HEK293 (cell line): ENCODE results near the gene HOXB4.

Experiments used
- FEZF1 ChIP-seq: fragments of 450-650 bp; formaldehyde crosslinking; IDR thresholded peaks from 2 replicates; pipeline ENCODE4 v1.5.1; 2016; ENCODE audit warnings: missing biosample characterization, missing genetic modification characterization
- GLI4 ChIP-seq: fragments of 450-650 bp; formaldehyde crosslinking; IDR thresholded peaks from 2 replicates; pipeline ENCODE4 v1.5.1; 2016; ENCODE audit warnings: missing biosample characterization, missing genetic modification characterization
- HOXC10 ChIP-seq: sonication (generic); formaldehyde crosslinking; IDR thresholded peaks from 2 replicates; pipeline ENCODE4 v1.8.1; 2023; ENCODE audit warnings: mild to moderate bottlenecking, missing genetic modification reagents
- KLF10 ChIP-seq: fragments of 450-650 bp; IDR thresholded peaks from 2 replicates; pipeline ENCODE4 v1.5.1; 2018; ENCODE audit warnings: missing biosample characterization, mild to moderate bottlenecking, missing genetic modification characterization
- PRDM1 ChIP-seq: fragments of 450-650 bp; formaldehyde crosslinking; IDR thresholded peaks from 2 replicates; pipeline ENCODE4; 2016; ENCODE audit warnings: missing biosample characterization, missing genetic modification characterization
- RBAK ChIP-seq: fragments of 450-650 bp; formaldehyde crosslinking; IDR thresholded peaks from 2 replicates; pipeline ENCODE4 v1.5.1; 2016; ENCODE audit warnings: missing biosample characterization, missing genetic modification characterization
- REPIN1 ChIP-seq: fragments of 450-650 bp; formaldehyde crosslinking; IDR thresholded peaks from 2 replicates; pipeline ENCODE4 v1.5.1; 2017; ENCODE audit warnings: missing biosample characterization, missing genetic modification characterization, low read depth
- SETDB1 ChIP-seq: IDR thresholded peaks from one replicate; pipeline ENCODE4 v1.6.1; 2017; ENCODE audit warnings: mild to moderate bottlenecking, low read length, moderate library complexity, mixed read lengths; ENCODE audit not compliant: insufficient read length
- SP7 ChIP-seq: fragments of 450-650 bp; formaldehyde crosslinking; IDR thresholded peaks from 2 replicates; pipeline ENCODE4 v1.5.1; 2016; ENCODE audit warnings: missing biosample characterization, missing genetic modification characterization
- ZBTB20 ChIP-seq: fragments of 450-650 bp; formaldehyde crosslinking; IDR thresholded peaks from 2 replicates; pipeline ENCODE4 v1.5.1; 2016; ENCODE audit warnings: missing biosample characterization, missing genetic modification characterization
- ZBTB8A ChIP-seq: fragments of 450-650 bp; formaldehyde crosslinking; IDR thresholded peaks from 2 replicates; pipeline ENCODE4 v1.5.1; 2016; ENCODE audit warnings: missing biosample characterization, missing genetic modification characterization
- ZFP69B ChIP-seq: fragments of 450-650 bp; formaldehyde crosslinking; IDR thresholded peaks from 2 replicates; pipeline ENCODE4 v1.5.1; 2016; ENCODE audit warnings: missing biosample characterization, missing genetic modification characterization
- ZNF112 ChIP-seq: fragments of 450-650 bp; formaldehyde crosslinking; IDR thresholded peaks from 2 replicates; pipeline ENCODE4 v1.5.0; 2017; ENCODE audit warnings: missing biosample characterization, missing genetic modification characterization
- ZNF132 ChIP-seq: fragments of 450-650 bp; formaldehyde crosslinking; IDR thresholded peaks from 2 replicates; pipeline ENCODE4 v1.5.1; 2017; ENCODE audit warnings: missing biosample characterization, missing genetic modification characterization, borderline replicate concordance
- ZNF133 ChIP-seq: fragments of 450-650 bp; formaldehyde crosslinking; IDR thresholded peaks from 2 replicates; pipeline ENCODE4 v1.5.1; 2016; ENCODE audit warnings: missing biosample characterization, missing genetic modification characterization
- ZNF16 ChIP-seq: fragments of 450-650 bp; formaldehyde crosslinking; IDR thresholded peaks from 2 replicates; pipeline ENCODE4 v1.5.1; 2016; ENCODE audit warnings: low read depth, missing biosample characterization, missing genetic modification characterization
- ZNF174 ChIP-seq: fragments of 450-650 bp; formaldehyde crosslinking; IDR thresholded peaks from 2 replicates; pipeline ENCODE4 v1.5.0; 2017; ENCODE audit warnings: missing biosample characterization, mild to moderate bottlenecking, missing genetic modification characterization
- ZNF19 ChIP-seq: fragments of 450-650 bp; formaldehyde crosslinking; IDR thresholded peaks from 2 replicates; pipeline ENCODE4; 2016; ENCODE audit warnings: missing biosample characterization, missing genetic modification characterization, low read depth
- ZNF211 ChIP-seq: fragments of 450-650 bp; formaldehyde crosslinking; IDR thresholded peaks from 2 replicates; pipeline ENCODE4 v1.5.1; 2016; ENCODE audit warnings: low read depth, missing biosample characterization, missing genetic modification characterization
- ZNF37A ChIP-seq: fragments of 450-650 bp; IDR thresholded peaks from 2 replicates; pipeline ENCODE4 v1.5.1; 2018; ENCODE audit warnings: missing biosample characterization, missing genetic modification characterization
- ZNF391 ChIP-seq: fragments of 450-650 bp; formaldehyde crosslinking; IDR thresholded peaks from 2 replicates; pipeline ENCODE4 v1.5.1; 2016; ENCODE audit warnings: low read depth, missing biosample characterization, missing genetic modification characterization, borderline replicate concordance
- ZNF433 ChIP-seq: fragments of 450-650 bp; formaldehyde crosslinking; IDR thresholded peaks from 2 replicates; pipeline ENCODE4 v1.5.1; 2016; ENCODE audit warnings: missing biosample characterization, missing genetic modification characterization, low read depth
- ZNF510 ChIP-seq: fragments of 450-650 bp; formaldehyde crosslinking; IDR thresholded peaks from 2 replicates; pipeline ENCODE4 v1.5.1; 2018; ENCODE audit warnings: mild to moderate bottlenecking, missing genetic modification characterization, missing biosample characterization; ENCODE audit not compliant: insufficient replicate concordance
- ZNF514 ChIP-seq: fragments of 450-650 bp; formaldehyde crosslinking; IDR thresholded peaks from 2 replicates; pipeline ENCODE4 v1.5.1; 2016; ENCODE audit warnings: missing biosample characterization, missing genetic modification characterization
- ZNF549 ChIP-seq: fragments of 450-650 bp; IDR thresholded peaks from 2 replicates; pipeline ENCODE4 v1.5.1; 2018; ENCODE audit warnings: missing biosample characterization, missing genetic modification characterization, mild to moderate bottlenecking, inconsistent platforms, moderate library complexity
- ZNF623 ChIP-seq: fragments of 450-650 bp; formaldehyde crosslinking; IDR thresholded peaks from 2 replicates; pipeline ENCODE4 v1.5.1; 2016; ENCODE audit warnings: missing biosample characterization, missing genetic modification characterization
- ZNF654 ChIP-seq: fragments of 450-650 bp; formaldehyde crosslinking; IDR thresholded peaks from 2 replicates; pipeline ENCODE4 v1.5.1; 2016; ENCODE audit warnings: low read depth, missing biosample characterization, missing genetic modification characterization
- ZNF837 ChIP-seq: fragments of 450-650 bp; formaldehyde crosslinking; IDR thresholded peaks from 2 replicates; pipeline ENCODE4 v1.5.1; 2016; ENCODE audit warnings: missing biosample characterization, missing genetic modification characterization
- ZSCAN18 ChIP-seq: fragments of 450-650 bp; formaldehyde crosslinking; IDR thresholded peaks from 2 replicates; pipeline ENCODE4 v1.5.1; 2016; ENCODE audit warnings: missing biosample characterization, missing genetic modification characterization
- ZSCAN30 ChIP-seq: fragments of 450-650 bp; IDR thresholded peaks from 2 replicates; pipeline ENCODE4 v1.5.1; 2018; ENCODE audit warnings: missing biosample characterization, mild to moderate bottlenecking, missing genetic modification characterization, moderate library complexity
- ZXDB ChIP-seq: fragments of 450-650 bp; formaldehyde crosslinking; IDR thresholded peaks from 2 replicates; pipeline ENCODE4 v1.5.1; 2016; ENCODE audit warnings: missing biosample characterization, missing genetic modification characterization
- TF ChIP-seq, protein P1 (sequence below): fragments of 450-650 bp; formaldehyde crosslinking; IDR thresholded peaks from 2 replicates; pipeline ENCODE4 v1.5.1; 2017; ENCODE audit warnings: missing biosample characterization, missing genetic modification characterization
- TF ChIP-seq, protein P2 (sequence below): fragments of 450-650 bp; formaldehyde crosslinking; IDR thresholded peaks from 2 replicates; pipeline ENCODE4 v1.5.1; 2016; ENCODE audit warnings: missing biosample characterization, missing genetic modification characterization
- TF ChIP-seq, protein P3 (sequence below): fragments of 450-650 bp; formaldehyde crosslinking; IDR thresholded peaks from 2 replicates; pipeline ENCODE4 v1.5.1; 2016; ENCODE audit warnings: missing biosample characterization, missing genetic modification characterization
- TF ChIP-seq, protein P4 (sequence below): fragments of 450-650 bp; formaldehyde crosslinking; IDR thresholded peaks from 2 replicates; pipeline ENCODE4 v1.5.1; 2017; ENCODE audit warnings: missing biosample characterization, missing genetic modification characterization

Gene HOXB4

DNA sequence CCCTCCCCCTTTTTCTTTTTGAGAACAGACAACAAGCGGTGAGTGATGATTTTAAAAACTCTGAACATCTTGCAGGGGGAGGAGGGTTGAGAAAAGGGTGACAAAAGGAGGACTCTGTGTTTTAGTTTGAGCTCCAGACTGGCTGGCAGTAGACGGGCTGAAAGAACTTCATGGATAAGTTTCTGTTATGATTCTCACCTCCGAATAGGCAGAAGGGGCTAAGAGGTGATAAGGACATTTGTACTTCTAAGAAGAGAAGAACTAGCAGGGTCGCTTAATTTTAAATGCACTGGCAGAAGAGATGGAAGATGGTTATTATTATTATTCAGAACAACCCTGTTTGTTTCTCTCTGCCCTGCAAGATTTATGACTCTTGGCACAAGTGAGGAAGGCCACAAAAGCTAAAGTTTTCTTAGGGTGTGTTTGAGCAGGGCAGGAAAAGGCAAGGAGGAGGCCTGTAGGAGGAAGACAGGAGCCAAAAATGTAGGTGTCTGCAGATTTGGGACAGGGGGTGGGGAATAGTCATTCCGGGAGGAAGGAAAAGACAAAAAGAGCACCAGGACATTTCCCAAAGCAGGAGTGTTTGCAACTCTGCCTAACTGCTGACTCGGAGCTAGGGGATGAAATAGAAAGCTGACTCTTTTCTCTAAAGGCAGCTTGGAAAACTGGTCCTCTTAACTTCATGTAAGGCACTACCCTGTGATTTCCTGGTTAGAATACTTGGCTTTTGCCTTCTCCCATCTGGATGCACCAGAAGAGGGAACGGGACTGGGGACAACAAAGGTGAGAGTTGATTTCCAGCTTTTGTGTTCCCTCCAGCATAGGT lies 21.4 kb downstream of the HOXB4 start (continued):
- TF ChIP-seq ZNF133 (tag by site-specific recombination) (no peak), ZNF514 (no peak), ZNF654 (no peak), GLI4 (no peak), ZNF112 (tag by site-specific recombination) (no peak), ZXDB (tag by site-specific recombination) (peak; percentile 58; the same call in 1 of the 2 replicates), ZNF37A (tag by site-specific recombination) (no peak), ZNF623 (tag by site-specific recombination) (no peak), ZNF391 (tag by site-specific recombination) (no peak), ZFP69B (tag by site-specific recombination) (no peak), ZNF16 (tag by site-specific recombination) (no peak), KLF10 (tag by site-specific recombination) (0 out of 2 replicates have a peak, but pooled peaks have one; percentile 8), ZNF510 (tag by site-specific recombination) (no peak), ZNF433 (tag by site-specific recombination) (no peak), PRDM1 (peak; percentile 70), SETDB1 (no peak), ZSCAN18 (no peak), REPIN1 (tag by site-specific recombination) (peak; percentile 71; the same call in 1 of the 2 replicates), ZNF837 (tag by site-specific recombination) (no peak), ZNF19 (tag by site-specific recombination) (no peak), SP7 (tag by site-specific recombination) (peak; percentile 67), ZBTB8A (tag by site-specific recombination) (peak; percentile 45; the same call in 1 of the 2 replicates), RBAK (tag by site-specific recombination) (no peak), ZSCAN30 (no peak), ZBTB20 (tag by site-specific recombination) (peak; percentile 83), ZNF132 (tag by site-specific recombination) (no peak), ZNF211 (tag by site-specific recombination) (no peak), ZNF174 (tag by site-specific recombination) (no peak), ZNF549 (tag by site-specific recombination) (no peak), HOXC10 (CRISPR knock-in tag) (no peak), FEZF1 (peak; percentile 96)
- TF ChIP-seq, protein P1, sequence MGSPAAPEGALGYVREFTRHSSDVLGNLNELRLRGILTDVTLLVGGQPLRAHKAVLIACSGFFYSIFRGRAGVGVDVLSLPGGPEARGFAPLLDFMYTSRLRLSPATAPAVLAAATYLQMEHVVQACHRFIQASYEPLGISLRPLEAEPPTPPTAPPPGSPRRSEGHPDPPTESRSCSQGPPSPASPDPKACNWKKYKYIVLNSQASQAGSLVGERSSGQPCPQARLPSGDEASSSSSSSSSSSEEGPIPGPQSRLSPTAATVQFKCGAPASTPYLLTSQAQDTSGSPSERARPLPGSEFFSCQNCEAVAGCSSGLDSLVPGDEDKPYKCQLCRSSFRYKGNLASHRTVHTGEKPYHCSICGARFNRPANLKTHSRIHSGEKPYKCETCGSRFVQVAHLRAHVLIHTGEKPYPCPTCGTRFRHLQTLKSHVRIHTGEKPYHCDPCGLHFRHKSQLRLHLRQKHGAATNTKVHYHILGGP (tag by site-specific recombination), result no peak
- TF ChIP-seq, protein P2, sequence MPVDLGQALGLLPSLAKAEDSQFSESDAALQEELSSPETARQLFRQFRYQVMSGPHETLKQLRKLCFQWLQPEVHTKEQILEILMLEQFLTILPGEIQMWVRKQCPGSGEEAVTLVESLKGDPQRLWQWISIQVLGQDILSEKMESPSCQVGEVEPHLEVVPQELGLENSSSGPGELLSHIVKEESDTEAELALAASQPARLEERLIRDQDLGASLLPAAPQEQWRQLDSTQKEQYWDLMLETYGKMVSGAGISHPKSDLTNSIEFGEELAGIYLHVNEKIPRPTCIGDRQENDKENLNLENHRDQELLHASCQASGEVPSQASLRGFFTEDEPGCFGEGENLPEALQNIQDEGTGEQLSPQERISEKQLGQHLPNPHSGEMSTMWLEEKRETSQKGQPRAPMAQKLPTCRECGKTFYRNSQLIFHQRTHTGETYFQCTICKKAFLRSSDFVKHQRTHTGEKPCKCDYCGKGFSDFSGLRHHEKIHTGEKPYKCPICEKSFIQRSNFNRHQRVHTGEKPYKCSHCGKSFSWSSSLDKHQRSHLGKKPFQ (tag by site-specific recombination), result no peak
- TF ChIP-seq, protein P3, sequence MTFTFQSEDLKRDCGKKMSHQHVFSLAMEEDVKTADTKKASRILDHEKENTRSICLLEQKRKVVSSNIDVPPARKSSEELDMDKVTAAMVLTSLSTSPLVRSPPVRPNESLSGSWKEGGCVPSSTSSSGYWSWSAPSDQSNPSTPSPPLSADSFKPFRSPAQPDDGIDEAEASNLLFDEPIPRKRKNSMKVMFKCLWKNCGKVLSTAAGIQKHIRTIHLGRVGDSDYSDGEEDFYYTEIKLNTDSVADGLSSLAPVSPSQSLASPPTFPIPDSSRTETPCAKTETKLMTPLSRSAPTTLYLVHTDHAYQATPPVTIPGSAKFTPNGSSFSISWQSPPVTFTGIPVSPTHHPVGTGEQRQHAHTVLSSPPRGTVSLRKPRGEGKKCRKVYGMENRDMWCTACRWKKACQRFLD (tag by site-specific recombination), result no peak
- TF ChIP-seq, protein P4, sequence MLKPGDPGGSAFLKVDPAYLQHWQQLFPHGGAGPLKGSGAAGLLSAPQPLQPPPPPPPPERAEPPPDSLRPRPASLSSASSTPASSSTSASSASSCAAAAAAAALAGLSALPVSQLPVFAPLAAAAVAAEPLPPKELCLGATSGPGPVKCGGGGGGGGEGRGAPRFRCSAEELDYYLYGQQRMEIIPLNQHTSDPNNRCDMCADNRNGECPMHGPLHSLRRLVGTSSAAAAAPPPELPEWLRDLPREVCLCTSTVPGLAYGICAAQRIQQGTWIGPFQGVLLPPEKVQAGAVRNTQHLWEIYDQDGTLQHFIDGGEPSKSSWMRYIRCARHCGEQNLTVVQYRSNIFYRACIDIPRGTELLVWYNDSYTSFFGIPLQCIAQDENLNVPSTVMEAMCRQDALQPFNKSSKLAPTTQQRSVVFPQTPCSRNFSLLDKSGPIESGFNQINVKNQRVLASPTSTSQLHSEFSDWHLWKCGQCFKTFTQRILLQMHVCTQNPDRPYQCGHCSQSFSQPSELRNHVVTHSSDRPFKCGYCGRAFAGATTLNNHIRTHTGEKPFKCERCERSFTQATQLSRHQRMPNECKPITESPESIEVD (tag by site-specific recombination), result 0 out of 2 replicates have a peak, but pooled peaks have one; percentile 51
